CD4-positive, alpha-beta T cell treated with Interleukin-21 for 1 hour (primary cell): Measurements from ENCODE around the gene OAS1.
"Not testable (repeated sequence)": the region's sequence is repeated elsewhere in the genome, so short reads cannot be mapped to it uniquely, and the experiment has no call there.

ENCODE experiments used
- DNase-seq: peaks from one replicate; pipeline ENCODE4 v3.0.0-alpha.2; 2020

The OAS1 gene

DNA sequence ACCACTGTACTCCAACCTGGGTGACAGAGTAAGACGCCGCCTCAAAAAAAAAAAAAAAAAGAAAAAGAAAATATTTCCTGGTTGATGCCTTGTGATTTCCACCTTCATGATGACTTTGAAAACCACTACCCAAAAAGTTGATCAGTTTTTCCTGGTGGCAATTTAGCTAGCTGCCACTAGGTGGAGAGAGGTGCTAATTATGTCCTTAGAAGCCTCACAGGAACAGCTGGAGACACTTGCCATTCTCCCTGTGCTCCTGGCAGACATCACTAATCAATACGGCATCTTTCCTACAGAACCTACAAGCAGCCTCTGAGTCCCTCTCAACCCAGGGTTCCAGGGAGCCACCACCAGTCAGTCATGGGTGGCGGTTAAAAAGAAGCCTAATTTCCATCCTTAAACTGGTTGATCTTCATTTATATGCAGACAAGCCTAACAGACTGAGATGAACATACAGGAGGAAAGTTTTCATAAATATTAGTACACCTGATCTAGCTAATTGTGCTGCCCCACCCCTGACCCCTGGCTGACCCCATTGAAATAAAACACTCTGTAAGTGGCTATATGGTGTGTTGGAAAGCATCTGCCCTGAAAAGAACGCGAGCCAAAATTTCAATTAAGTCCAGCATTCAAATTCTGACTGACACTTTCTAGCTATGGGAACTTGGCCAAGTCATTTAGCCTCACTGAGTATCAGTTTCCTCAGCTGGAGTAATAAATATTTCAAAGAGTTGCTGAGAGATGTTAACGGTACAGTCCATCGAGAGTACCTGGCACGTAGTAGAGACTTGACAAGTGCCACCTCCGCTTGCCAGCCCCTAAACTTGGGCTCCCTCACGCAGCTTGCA lies 6.2 kb upstream of the OAS1 start:
- DNase-seq: peak; percentile 67

DNA sequence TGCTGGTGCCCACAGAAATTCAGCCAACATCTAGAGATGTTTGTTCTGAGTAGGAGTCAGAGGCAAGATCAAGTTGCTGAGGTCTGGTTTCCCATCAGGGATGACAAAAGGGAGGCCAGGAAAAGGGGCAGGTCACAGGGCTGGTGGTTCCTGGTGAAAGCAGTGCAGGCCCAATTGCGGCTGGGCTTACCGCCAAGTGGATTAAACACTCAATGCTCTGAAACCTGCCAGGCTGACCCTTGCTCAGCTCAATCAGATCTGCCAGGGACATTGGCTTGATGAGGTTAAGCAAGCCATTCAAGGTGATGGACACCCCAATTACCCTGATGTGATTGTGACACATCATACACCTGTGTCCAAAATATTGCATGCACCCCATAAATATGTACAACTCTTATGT lies 5.5 kb upstream of the OAS1 start:
- no peak for DNase-seq

DNA sequence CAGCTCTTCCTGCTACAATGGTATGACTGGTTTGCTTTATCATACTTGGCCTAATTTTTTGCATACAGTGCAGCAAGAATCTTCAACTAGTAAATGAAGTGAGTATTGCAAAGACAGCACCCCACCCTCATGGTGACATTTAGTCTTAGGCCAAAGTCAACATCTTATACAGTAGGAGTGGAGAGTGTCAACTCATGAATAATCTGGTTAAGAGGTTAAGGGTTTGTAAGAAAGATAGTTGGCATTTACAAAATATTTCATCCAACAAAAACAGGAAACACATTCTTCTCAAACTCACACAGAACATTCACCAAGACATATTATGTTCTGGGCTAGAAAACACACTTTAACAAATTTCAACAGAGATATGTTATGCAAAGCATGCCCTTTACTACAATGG lies 2.2 kb upstream of the OAS1 start:
- no peak for DNase-seq

- no peak for DNase-seq
Observed at GRCh38 chr12:112905451-112906089, 1.2 kb upstream of the OAS1 start.

- no peak for DNase-seq
Observed at GRCh38 chr12:112907415-112908157, 824 bp downstream of the OAS1 start.

DNA sequence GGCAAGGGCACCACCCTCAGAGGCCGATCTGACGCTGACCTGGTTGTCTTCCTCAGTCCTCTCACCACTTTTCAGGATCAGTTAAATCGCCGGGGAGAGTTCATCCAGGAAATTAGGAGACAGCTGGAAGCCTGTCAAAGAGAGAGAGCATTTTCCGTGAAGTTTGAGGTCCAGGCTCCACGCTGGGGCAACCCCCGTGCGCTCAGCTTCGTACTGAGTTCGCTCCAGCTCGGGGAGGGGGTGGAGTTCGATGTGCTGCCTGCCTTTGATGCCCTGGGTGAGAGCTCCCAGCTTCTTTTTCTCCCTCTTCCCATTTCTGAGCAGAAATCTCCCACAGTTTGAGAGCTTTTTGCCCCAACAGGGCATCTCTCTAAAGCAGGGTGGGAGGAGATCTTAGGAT lies 1.8 kb downstream of the OAS1 start:
- no peak for DNase-seq

- no peak for DNase-seq
Observed at GRCh38 chr12:112909693-112910092, 2.9 kb downstream of the OAS1 start.

- DNase-seq: no peak
Observed at GRCh38 chr12:112913038-112913688, 6.4 kb downstream of the OAS1 start.

GRCh38 chr12:112913888-112914287 lies 7.1 kb downstream of the OAS1 start:
- DNase-seq: not testable (repeated sequence)

DNA sequence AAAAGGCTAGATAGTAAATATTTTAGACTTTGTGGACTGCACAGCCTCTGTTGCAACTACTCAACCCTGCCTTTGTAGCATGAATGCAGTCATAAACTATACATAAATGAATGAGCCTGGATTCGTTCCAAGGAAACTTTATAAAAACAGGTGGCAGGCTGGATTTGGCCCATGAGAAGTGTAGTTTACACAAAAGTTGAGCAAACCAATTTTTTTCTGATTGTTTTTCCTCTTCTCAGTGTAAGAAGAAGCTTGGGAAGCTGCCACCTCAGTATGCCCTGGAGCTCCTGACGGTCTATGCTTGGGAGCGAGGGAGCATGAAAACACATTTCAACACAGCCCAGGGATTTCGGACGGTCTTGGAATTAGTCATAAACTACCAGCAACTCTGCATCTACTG lies 9.5 kb downstream of the OAS1 start:
- no peak for DNase-seq

DNA sequence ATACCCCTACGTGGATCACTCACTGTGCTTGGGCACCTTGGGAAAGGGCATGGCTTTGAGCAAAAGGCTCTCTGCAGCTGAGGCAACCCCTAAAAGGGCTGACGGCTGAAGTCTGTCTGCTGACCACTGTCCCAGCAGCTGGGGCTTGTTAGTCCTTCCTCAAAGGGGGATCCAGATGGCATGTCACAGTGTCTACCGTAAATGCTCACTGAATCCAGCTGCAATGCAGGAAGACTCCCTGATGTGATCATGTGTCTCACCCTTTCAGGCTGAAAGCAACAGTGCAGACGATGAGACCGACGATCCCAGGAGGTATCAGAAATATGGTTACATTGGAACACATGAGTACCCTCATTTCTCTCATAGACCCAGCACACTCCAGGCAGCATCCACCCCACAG lies 12.4 kb downstream of the OAS1 start:
- no peak for DNase-seq

DNA sequence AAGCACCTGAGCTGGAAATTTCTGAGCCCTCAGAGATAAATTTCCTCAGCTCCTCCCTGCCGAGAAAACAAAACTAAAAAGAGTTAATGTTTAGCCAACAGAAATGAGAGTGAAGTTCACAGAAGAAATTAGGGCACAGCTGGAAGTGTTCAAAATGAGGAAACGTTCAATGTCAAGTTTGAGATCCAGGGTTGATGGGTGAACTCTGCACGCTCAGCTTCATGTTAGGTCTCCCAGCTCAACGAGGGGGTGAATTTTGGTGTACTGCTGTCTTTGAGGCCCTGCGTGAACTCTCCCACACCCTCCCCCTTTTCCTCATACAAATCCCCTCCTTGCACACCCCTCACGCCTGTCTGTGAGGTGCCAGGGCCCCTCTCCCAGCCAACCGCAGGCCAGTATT lies 18.2 kb downstream of the OAS1 start:
- DNase-seq: no peak

DNA sequence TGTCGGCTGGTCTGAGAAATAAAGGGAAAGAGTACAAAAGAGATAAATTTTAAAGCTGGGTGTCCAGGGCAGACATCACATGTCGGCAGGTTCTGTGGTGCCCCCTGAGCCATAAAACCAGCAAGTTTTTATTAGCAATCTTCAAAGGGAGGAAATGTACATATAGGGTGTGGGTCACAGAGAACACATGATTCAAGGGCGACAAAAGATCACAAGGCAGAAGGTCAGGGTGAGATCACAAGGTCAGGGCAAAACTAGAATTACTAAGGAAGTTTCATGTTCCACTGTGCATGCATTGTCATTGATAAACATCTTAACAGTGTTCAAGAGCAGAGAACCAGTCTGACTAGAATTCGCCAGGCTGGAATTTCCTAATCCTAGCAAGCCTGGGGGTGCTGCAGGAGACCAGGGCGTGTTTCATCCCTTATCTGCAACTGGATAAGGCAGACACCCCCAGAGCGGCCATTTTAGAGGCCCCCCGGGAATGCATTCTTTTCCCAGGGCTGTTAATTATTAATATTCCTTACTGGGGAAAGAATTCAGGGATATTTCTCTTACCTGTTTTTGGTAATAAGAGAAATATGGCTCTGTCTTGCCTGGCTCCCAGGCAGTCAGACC lies 19.8 kb downstream of the OAS1 start:
- DNase-seq: not testable (repeated sequence)

DNA sequence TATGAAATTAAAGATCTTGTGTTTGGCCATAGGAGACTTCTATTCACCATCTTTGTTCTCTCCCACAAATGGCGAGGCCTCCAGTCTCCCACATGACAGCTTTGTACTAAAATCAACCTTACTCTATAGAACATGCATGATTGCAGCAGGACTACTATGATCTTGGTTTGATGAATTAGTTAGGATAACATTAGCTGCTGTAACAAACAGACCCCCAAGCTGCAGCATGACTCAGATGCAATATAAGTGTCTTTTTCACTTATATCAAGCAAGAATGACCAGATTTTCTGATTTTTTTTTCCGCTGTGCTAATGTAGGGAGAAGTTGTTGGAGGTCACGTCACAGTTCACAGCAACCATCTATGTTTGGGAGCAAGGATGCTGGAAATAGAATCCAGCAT lies 20.7 kb downstream of the OAS1 start:
- no peak for DNase-seq

DNA sequence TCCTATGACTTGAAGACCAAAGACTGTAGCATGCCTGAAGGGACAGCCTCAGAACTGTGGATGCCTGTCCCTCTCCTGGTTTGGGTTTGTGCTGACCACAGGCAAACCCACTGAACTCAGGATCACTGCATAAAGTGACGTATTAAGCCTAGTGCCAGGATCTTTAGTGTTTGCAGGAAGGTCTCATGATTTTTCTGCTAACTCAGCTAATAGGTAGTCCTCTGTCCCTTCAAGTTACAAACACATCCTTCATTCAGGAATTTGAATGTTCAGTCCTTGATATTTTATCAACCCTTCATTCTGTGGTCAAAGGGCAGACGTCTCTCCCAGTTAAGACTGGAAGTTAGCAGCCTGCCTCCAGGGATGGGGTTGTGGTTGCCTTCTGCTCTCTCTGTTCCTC lies 21.2 kb downstream of the OAS1 start:
- no peak for DNase-seq

DNA sequence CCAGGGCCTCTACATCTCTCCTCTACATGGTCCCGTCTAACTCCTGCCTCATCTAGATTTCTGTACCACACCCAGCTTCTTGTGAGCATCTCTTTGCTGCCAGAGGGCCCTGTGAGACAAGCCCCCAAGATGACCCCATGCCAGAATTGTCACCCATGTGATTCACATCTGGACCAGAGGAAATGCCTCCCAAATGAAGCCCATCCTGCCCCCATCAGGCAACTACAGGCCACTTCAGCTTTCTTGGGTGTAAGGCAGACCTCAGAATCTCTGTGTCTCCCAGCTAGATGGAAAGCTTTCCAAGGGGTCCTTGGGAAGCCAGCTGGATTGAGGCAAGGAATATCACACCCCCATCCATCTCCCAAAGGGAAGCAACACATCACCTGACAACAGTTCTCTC lies 22.2 kb downstream of the OAS1 start:
- DNase-seq: no peak

- DNase-seq: no peak
Observed at GRCh38 chr12:112929715-112930114, 23.0 kb downstream of the OAS1 start.

DNA sequence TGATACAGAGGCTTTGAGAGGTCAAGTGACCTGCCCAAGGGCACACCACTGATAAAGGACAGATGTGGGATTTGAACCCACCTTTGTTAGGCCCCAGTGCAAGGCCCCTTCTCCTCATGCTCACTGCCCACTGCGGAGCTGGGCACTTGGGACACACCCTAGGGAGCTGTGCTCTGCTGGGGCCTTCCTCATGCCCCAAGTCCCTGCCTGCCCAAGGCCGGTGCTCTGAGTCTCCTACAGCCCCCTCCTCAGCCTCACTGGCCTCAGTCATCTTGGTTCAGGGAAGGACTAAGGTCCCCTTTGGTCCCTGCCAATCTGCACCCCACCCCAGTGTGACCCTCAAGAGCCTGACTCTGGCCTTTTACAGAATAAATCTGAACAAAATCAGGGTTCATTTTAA lies 23.6 kb downstream of the OAS1 start:
- DNase-seq: no peak

- no peak for DNase-seq
Observed at GRCh38 chr12:112932485-112933128, 25.8 kb downstream of the OAS1 start.

- DNase-seq: no peak
Observed at GRCh38 chr12:112933129-112933505, 26.4 kb downstream of the OAS1 start.

DNA sequence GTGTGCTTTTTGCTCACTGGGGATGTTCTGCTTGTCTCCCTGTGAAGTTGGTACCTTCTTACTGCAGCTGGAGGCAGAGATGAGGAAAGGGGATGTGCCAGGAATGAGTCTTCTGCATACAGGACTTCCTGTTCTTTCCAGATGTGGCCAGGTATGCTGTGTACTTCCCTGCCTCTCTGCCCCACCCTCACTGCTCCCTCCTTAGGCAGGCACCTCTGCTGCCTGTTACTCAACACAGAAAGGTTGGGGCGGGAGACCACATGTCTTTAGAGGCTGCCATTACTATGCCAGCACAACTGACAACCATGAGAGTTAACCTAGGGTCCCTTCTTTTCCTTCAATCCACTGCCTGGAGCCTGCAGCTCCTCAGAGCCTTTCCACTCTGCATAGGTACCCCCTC lies 29.5 kb downstream of the OAS1 start:
- DNase-seq: no peak

GRCh38 chr12:112936927-112937326 lies 30.2 kb downstream of the OAS1 start:
- no peak for DNase-seq
